Uterus (tissue), 4 donors: ENCODE data around the gene KNL1. TPM values are rescaled to one million over a fixed set of nuclear protein-coding genes. Genes with fewer than 3 reads are reported as not detected.

Experiments
- DNase-seq, 2 donors: peaks; one replicate each; pipeline ENCODE4 v3.0.0-alpha.2; 2019 to 2020
- H3K27ac ChIP-seq, 2 donors: fragments of 200-600 bp; sonication (generic); 1 replicate in 1 of 2; 2 replicates in 1 of 2; pipeline ENCODE4 v1.5.1; 2016 to 2018
- H3K27me3 ChIP-seq, 2 donors: fragments of 200-600 bp; sonication (generic); one replicate each; pipeline ENCODE4 v1.5.1; 2018 to 2019; ENCODE audit warnings: control low read depth in 1 of 2
- H3K36me3 ChIP-seq, 2 donors: fragments of 200-600 bp; sonication (generic); one replicate each; pipeline ENCODE4 v1.5.1; 2019; ENCODE audit warnings: control low read depth in 1 of 2
- H3K4me1 ChIP-seq, 2 donors: fragments of 200-600 bp; sonication (generic); one replicate each; pipeline ENCODE4 v1.5.1; 2018 to 2019; ENCODE audit warnings: control low read depth in 1 of 2
- H3K4me3 ChIP-seq, 2 donors: fragments of 200-600 bp; sonication (generic); 1 replicate in 1 of 2; 2 replicates in 1 of 2; pipeline ENCODE4 v1.5.1; 2018 to 2019; ENCODE audit warnings: mild to moderate bottlenecking in 1 of 2
- H3K9me3 ChIP-seq, 2 donors: fragments of 200-600 bp; sonication (generic); one replicate each; pipeline ENCODE4 v1.5.1; 2019; ENCODE audit warnings: control low read depth in 1 of 2
- CTCF ChIP-seq, 4 experiments: fragments of 200-600 bp in 2 of 4; fragments of 450-650 bp in 2 of 4; sonication (generic) in 2 of 4; IDR thresholded peaks; one replicate each; pipeline ENCODE4 v1.5.1; 2016 to 2019; ENCODE audit warnings: antibody characterized with exemption in 4 of 4, mild to moderate bottlenecking in 2 of 4, moderate library complexity in 1 of 4
- POLR2A ChIP-seq, 2 donors: fragments of 450-650 bp; IDR thresholded peaks; one replicate each; pipeline ENCODE4 v1.6.1; 2016; ENCODE audit warnings: antibody characterized with exemption in 2 of 2, mild to moderate bottlenecking in 1 of 2, moderate library complexity in 1 of 2
- intact Hi-C: fragments of 100-400 bp; cut with DNase I; formaldehyde crosslinking; loops from one replicate; pipeline ENCODE4 v1.15.1; 2023; ENCODE audit warnings: low total_unique reads
- total RNA-seq, 4 donors: library from RNA; depleted of rRNA in 3 of 4; stranded (reverse); fragments of >200 nt in 3 of 4; gene quantifications; one replicate each; pipeline versions ENCODE4 v1.1.0 to v1.2.4, GENCODE V29; 2014 to 2023
- donor health status: DM: yes; HTN: yes; CAD: no.

KNL1 gene
- total RNA-seq, 4 donors from 2014 or later = 0.26 to 33.5 (median 0.55) TPM; not detected in 1

GRCh38 chr15:40613080-40613479 is 19.0 kb downstream of the KNL1 start:
- no peak for TF ChIP-seq CTCF (IDR thresholded peaks at IDR 0.05)
- TF ChIP-seq POLR2A (IDR thresholded peaks at IDR 0.05) = no peak
- Histone ChIP-seq H3K4me1 (no peaks in the 10 kb centered on the region), H3K27ac (no peak overlapping the region), H3K9me3 (no peaks in the 10 kb centered on the region), H3K27me3 (no peaks in the 10 kb centered on the region), H3K36me3 (no peaks in the 10 kb centered on the region), H3K4me3 (no peak overlapping the region)
- no peak for DNase-seq
- intact Hi-C loops = no loop called here

- Histone ChIP-seq H3K4me1 (no peaks in the 10 kb centered on the region), H3K9me3 (no peaks in the 10 kb centered on the region), H3K27ac (no peak overlapping the region), H3K27me3 (no peaks in the 10 kb centered on the region), H3K4me3 (no peak overlapping the region), H3K36me3 (no peaks in the 10 kb centered on the region)
- DNase-seq = no peak
- intact Hi-C loops = no loop called here
- TF ChIP-seq CTCF (IDR thresholded peaks at IDR 0.05) (no peak), POLR2A (IDR thresholded peaks at IDR 0.05) (no peak)
Measured at GRCh38 chr15:40618023-40618422, 24.0 kb downstream of the KNL1 start.

GRCh38 chr15:40618906-40619305 is 24.9 kb downstream of the KNL1 start:
- no peak for TF ChIP-seq CTCF (IDR thresholded peaks at IDR 0.05)
- TF ChIP-seq POLR2A (IDR thresholded peaks at IDR 0.05) = no peak
- no peaks in the 10 kb centered on the region for H3K27me3 ChIP-seq
- H3K4me3 ChIP-seq = no peak overlapping the region
- no peaks in the 10 kb centered on the region for H3K4me1 ChIP-seq
- DNase-seq = no peak
- intact Hi-C loops = no loop called here
- no peaks in the 10 kb centered on the region for H3K36me3 ChIP-seq
- H3K9me3 ChIP-seq = no peaks in the 10 kb centered on the region
- no peak overlapping the region for H3K27ac ChIP-seq

- Histone ChIP-seq H3K4me1 (no peaks in the 10 kb centered on the region), H3K36me3 (no peaks in the 10 kb centered on the region), H3K4me3 (no peak overlapping the region), H3K27ac (no peak overlapping the region), H3K9me3 (no peaks in the 10 kb centered on the region), H3K27me3 (no peaks in the 10 kb centered on the region)
- intact Hi-C loops = no loop called here
- no peak for DNase-seq
- TF ChIP-seq POLR2A (IDR thresholded peaks at IDR 0.05) (no peak), CTCF (IDR thresholded peaks at IDR 0.05) (no peak)
Measured at GRCh38 chr15:40623361-40623760, 29.3 kb downstream of the KNL1 start.

- Histone ChIP-seq H3K4me1 (no peaks in the 10 kb centered on the region), H3K27ac (no peak overlapping the region), H3K4me3 (no peak overlapping the region), H3K9me3 (no peaks in the 10 kb centered on the region), H3K27me3 (no peaks in the 10 kb centered on the region), H3K36me3 (no peaks in the 10 kb centered on the region)
- intact Hi-C loops = no loop called here
- TF ChIP-seq POLR2A (IDR thresholded peaks at IDR 0.05) = no peak
- no peak for TF ChIP-seq CTCF (IDR thresholded peaks at IDR 0.05)
- no peak for DNase-seq
Measured at GRCh38 chr15:40630313-40630712, 36.3 kb downstream of the KNL1 start.
